OCI-LY1 (cell line): ENCODE data around the gene NUDT9.

ENCODE experiments used
- CTCF ChIP-seq: fragments of 200-600 bp; sonication (generic), shearing (Covaris generic); IDR thresholded peaks from 2 replicates; pipeline ENCODE4 v1.5.1; 2017; ENCODE audit warnings: mild to moderate bottlenecking, antibody characterized with exemption, low read length, moderate library complexity, mixed read lengths
- EZH2 ChIP-seq: fragments of 200-600 bp; sonication (generic), shearing (Covaris generic); IDR thresholded peaks from 2 replicates; pipeline ENCODE4 v1.8.0; 2017; ENCODE audit warnings: borderline replicate concordance, mixed run types, mild to moderate bottlenecking, antibody characterized with exemption, low read length, moderate library complexity, mixed read lengths

GRCh38 chr4:87461281-87461700 is 38.9 kb downstream of the NUDT9 start:
- TF ChIP-seq CTCF (no peak), EZH2 (no peak)
